ENCODE measurements around the gene PARD3.

GRCh38 chr10:34251177-34251576 lies 563.9 kb downstream of the PARD3 start:
- no peak for TF ChIP-seq CTCF (IDR thresholded peaks at IDR 0.05)
- no peak for TF ChIP-seq EZH2 (IDR thresholded peaks at IDR 0.05)

All from neural progenitor cell (in vitro differentiated cells).